ENCODE data around the gene ZP1. TPM values are rescaled to one million over a fixed set of nuclear protein-coding genes. Genes with fewer than 3 reads are reported as not detected.

ZP1 gene
- total RNA-seq, 1 donor from 2014 or later = not detected

Other genes with a start within 250 kb of the ZP1 start
- not detected for gene MS4A8, start 167.9 kb upstream of the ZP1 start, total RNA-seq
- gene MS4A18, start 142.8 kb upstream of the ZP1 start, total RNA-seq = not detected
- not detected for gene MS4A15, start 110.7 kb upstream of the ZP1 start, total RNA-seq
- not detected for gene MS4A10, start 82.2 kb upstream of the ZP1 start, total RNA-seq
- 19.9 TPM for gene CCDC86, start 25.4 kb upstream of the ZP1 start, total RNA-seq
- 0.12 TPM for gene PTGDR2, start 11.6 kb upstream of the ZP1 start, total RNA-seq
- gene PRPF19, start 39.0 kb downstream of the ZP1 start, total RNA-seq = 94.9 TPM
- 80.4 TPM for gene TMEM109, start 46.6 kb downstream of the ZP1 start, total RNA-seq
- gene TMEM132A, start 56.9 kb downstream of the ZP1 start, total RNA-seq = 27.0 TPM
- 3.9 TPM for gene SLC15A3, start 84.6 kb downstream of the ZP1 start, total RNA-seq
- 0.80 TPM for gene CD6, start 104.1 kb downstream of the ZP1 start, total RNA-seq
- 0.48 TPM for gene CD5, start 234.9 kb downstream of the ZP1 start, total RNA-seq